ENCODE data around the gene ANKRD34A. TPM values are rescaled to one million over a fixed set of nuclear protein-coding genes. Genes with fewer than 3 reads are reported as not detected.

ANKRD34A gene
- total and polyA plus RNA-seq, 2 donors (not counting 1 experiment from before 2014, with no cell fraction given), result 1.2 to 1.9 TPM

GRCh38 chr1:145918144-145918991 lies 46.0 kb downstream of the ANKRD34A start, which contains the start of gene PEX11B:
Gene PEX11B, minus strand, starts transcription at chr1:145918717. Its CDS starts 29 bp downstream, at chr1:145918688.
- Histone ChIP-seq H4K20me1 (ENCODE audit: control insufficient read depth, extremely low read depth, insufficient read depth, low read length) (no peaks in the 10 kb centered on the region), H3K4me2 (ENCODE audit: extremely low read depth, insufficient read depth, low read length) (peak within 1 kb of the TSS; percentile 100), H3K79me2 (ENCODE audit: control insufficient read depth, insufficient read depth, low read length) (peaks cover 9% of the 10 kb centered on the region), H3K9ac (ENCODE audit: insufficient read depth, low read length) (peak within 1 kb of the TSS; percentile 84), H2AFZ (ENCODE audit: low read length) (peak within 1 kb of the TSS; percentile 95), H3K9me3 (ENCODE audit: control insufficient read depth, insufficient read depth, low read depth, low read length) (no peaks in the 10 kb centered on the region), H3K27ac (ENCODE audit: insufficient read depth, low read length) (peak within 1 kb of the TSS; percentile 94), H3K27me3 (ENCODE audit: control insufficient read depth, insufficient read depth, low read length) (no peaks in the 10 kb centered on the region), H3K36me3 (ENCODE audit: control insufficient read depth, insufficient read depth, low read length) (peaks cover 6% of the 10 kb centered on the region), H3K4me1 (ENCODE audit: control insufficient read depth, extremely low read depth, insufficient read depth, low read length) (peaks cover 4% of the 10 kb centered on the region), H3K4me3 (replicated peaks in 1 of 4; ENCODE audit: control extremely low read depth in 1 of 4, insufficient read depth in 1 of 4, low read depth in 3 of 4, low read length in 4 of 4) (peak within 1 kb of the TSS; percentile 89 to 96 (median 93))
- no peak for TF ChIP-seq CTCF (conservative IDR thresholded peaks at IDR 0.05 in 1 of 2, IDR thresholded peaks at IDR 0.05 in 1 of 2; ENCODE audit: low read depth in 1 of 2, low read length in 2 of 2)
- TF ChIP-seq EZH2 (IDR thresholded peaks at IDR 0.05; ENCODE audit: low read length, missing control alignments), result no peak
- peak; percentile 90 for DNase-seq (ENCODE audit: low read depth in 2 of 2)

- Histone ChIP-seq H2AFZ (ENCODE audit: low read length) (no peak overlapping the region), H3K4me1 (ENCODE audit: control insufficient read depth, extremely low read depth, insufficient read depth, low read length) (peaks cover 4% of the 10 kb centered on the region), H3K27me3 (ENCODE audit: control insufficient read depth, insufficient read depth, low read length) (no peaks in the 10 kb centered on the region), H4K20me1 (ENCODE audit: control insufficient read depth, extremely low read depth, insufficient read depth, low read length) (no peaks in the 10 kb centered on the region), H3K27ac (ENCODE audit: insufficient read depth, low read length) (peak overlapping the region; percentile 94), H3K9ac (ENCODE audit: insufficient read depth, low read length) (no peak overlapping the region), H3K79me2 (ENCODE audit: control insufficient read depth, insufficient read depth, low read length) (peaks cover 9% of the 10 kb centered on the region), H3K4me3 (replicated peaks in 1 of 4; ENCODE audit: control extremely low read depth in 1 of 4, insufficient read depth in 1 of 4, low read depth in 3 of 4, low read length in 4 of 4) (peak overlapping the region; percentile 89 to 96 (median 93)), H3K36me3 (ENCODE audit: control insufficient read depth, insufficient read depth, low read length) (peaks cover 6% of the 10 kb centered on the region), H3K4me2 (ENCODE audit: extremely low read depth, insufficient read depth, low read length) (peak overlapping the region; percentile 100), H3K9me3 (ENCODE audit: control insufficient read depth, insufficient read depth, low read depth, low read length) (no peaks in the 10 kb centered on the region)
- DNase-seq (ENCODE audit: low read depth in 2 of 2), result no peak
- TF ChIP-seq EZH2 (IDR thresholded peaks at IDR 0.05; ENCODE audit: low read length, missing control alignments) (no peak), CTCF (conservative IDR thresholded peaks at IDR 0.05 in 1 of 2, IDR thresholded peaks at IDR 0.05 in 1 of 2; ENCODE audit: low read depth in 1 of 2, low read length in 2 of 2) (no peak)
Measured at GRCh38 chr1:145917595-145917994, 46.8 kb downstream of the ANKRD34A start.

DNA sequence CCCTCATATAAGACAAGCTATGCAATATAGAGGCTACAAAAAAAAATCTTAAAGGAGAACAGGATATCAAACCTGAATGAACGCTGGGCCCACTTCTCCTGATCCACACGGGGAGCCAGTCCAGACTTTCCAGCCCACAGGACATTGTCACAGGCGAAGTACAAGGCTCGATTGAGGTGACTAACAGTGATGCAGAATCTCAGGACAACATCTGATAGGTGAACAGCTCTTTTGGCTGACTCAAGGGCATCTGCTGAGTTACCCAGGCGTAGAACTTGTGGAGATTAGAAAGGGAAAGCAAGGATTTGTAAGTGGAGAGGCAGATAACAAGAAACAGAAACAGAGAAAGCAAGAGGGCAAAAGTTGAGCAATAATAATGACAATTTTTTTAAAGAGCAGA lies 47.6 kb downstream of the ANKRD34A start:
- Histone ChIP-seq H3K27me3 (ENCODE audit: control insufficient read depth, insufficient read depth, low read length) (no peaks in the 10 kb centered on the region), H3K9ac (ENCODE audit: insufficient read depth, low read length) (no peak overlapping the region), H3K4me1 (ENCODE audit: control insufficient read depth, extremely low read depth, insufficient read depth, low read length) (peaks cover 4% of the 10 kb centered on the region), H4K20me1 (ENCODE audit: control insufficient read depth, extremely low read depth, insufficient read depth, low read length) (no peaks in the 10 kb centered on the region), H3K36me3 (ENCODE audit: control insufficient read depth, insufficient read depth, low read length) (peaks cover 11% of the 10 kb centered on the region), H3K27ac (ENCODE audit: insufficient read depth, low read length) (no peak overlapping the region), H3K9me3 (ENCODE audit: control insufficient read depth, insufficient read depth, low read depth, low read length) (no peaks in the 10 kb centered on the region), H3K4me3 (replicated peaks in 1 of 4; ENCODE audit: control extremely low read depth in 1 of 4, insufficient read depth in 1 of 4, low read depth in 3 of 4, low read length in 4 of 4) (no peak overlapping the region), H3K79me2 (ENCODE audit: control insufficient read depth, insufficient read depth, low read length) (peaks cover 9% of the 10 kb centered on the region), H3K4me2 (ENCODE audit: extremely low read depth, insufficient read depth, low read length) (no peak overlapping the region), H2AFZ (ENCODE audit: low read length) (no peak overlapping the region)
- DNase-seq (ENCODE audit: low read depth in 2 of 2), result peak in 1 of 2 donors; percentile 20
- no peak for TF ChIP-seq CTCF (conservative IDR thresholded peaks at IDR 0.05 in 1 of 2, IDR thresholded peaks at IDR 0.05 in 1 of 2; ENCODE audit: low read depth in 1 of 2, low read length in 2 of 2)
- TF ChIP-seq EZH2 (IDR thresholded peaks at IDR 0.05; ENCODE audit: low read length, missing control alignments), result no peak

Measured in fibroblast of lung (primary cell).